HG03159 (cell line): ENCODE data around the gene ATG101.

Experiments
- ATAC-seq: cut with Tn5 transposase; IDR thresholded peaks from one replicate; pipeline ENCODE4 v1.9.1; 2021; ENCODE audit warnings: mild to moderate bottlenecking, moderate library complexity; ENCODE audit not compliant: unreplicated experiment

ATG101 gene

DNA sequence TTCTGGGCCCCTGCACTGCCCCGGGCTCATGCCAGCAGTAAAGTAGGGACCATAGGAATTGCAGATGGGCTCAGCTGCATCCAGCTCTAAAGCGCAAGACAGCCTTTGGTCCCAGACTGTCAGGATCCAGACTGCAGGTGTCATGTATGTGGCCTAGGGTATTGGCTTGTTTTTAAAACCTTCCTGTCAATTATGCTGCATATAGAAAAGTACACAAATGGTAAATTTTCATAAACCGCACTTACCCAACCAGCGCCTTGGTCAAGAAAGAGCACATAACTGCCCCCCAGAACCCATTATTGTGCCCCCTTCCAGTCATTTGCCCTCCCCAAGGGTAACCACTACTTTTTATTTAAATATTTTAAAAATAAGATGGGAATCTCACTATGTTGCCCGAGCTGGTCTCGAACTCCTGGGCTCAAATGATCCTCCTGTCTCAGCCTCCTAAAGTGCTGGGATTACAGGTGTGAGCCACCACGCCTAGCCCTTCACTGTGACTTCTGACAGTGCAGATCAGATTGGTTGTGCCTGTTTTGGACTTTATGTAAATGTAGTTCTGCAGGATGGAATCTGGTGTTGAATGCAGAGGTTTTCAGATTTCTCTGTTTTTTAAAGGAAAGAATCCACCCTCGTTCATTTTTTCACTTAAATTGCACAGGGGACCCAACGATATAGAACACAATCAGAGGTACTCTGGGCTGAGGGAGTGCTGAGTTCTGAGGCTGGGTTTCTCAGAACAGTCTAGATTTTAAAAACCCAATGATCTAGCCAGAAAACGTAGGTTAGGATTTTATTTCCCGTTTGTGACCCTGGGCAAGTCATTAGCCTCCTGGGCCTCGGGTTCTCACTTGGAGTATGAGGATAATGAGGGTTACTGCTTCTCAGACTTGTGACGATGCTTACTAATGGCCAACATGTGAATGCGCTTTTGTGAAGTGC lies 11.9 kb upstream of the ATG101 start:
- no peak for ATAC-seq

DNA sequence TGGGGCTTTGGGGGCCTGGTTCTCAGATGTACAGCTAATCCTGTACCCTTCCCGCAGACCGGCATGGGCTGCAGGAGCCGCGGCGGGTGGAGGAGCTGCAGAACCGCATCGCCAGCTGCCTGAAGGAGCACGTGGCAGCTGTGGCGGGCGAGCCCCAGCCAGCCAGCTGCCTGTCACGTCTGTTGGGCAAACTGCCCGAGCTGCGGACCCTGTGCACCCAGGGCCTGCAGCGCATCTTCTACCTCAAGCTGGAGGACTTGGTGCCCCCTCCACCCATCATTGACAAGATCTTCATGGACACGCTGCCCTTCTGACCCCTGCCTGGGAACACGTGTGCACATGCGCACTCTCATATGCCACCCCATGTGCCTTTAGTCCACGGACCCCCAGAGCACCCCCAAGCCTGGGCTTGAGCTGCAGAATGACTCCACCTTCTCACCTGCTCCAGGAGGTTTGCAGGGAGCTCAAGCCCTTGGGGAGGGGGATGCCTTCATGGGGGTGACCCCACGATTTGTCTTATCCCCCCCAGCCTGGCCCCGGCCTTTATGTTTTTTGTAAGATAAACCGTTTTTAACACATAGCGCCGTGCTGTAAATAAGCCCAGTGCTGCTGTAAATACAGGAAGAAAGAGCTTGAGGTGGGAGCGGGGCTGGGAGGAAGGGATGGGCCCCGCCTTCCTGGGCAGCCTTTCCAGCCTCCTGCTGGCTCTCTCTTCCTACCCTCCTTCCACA lies 11.0 kb upstream of the ATG101 start:
- no peak for ATAC-seq

DNA sequence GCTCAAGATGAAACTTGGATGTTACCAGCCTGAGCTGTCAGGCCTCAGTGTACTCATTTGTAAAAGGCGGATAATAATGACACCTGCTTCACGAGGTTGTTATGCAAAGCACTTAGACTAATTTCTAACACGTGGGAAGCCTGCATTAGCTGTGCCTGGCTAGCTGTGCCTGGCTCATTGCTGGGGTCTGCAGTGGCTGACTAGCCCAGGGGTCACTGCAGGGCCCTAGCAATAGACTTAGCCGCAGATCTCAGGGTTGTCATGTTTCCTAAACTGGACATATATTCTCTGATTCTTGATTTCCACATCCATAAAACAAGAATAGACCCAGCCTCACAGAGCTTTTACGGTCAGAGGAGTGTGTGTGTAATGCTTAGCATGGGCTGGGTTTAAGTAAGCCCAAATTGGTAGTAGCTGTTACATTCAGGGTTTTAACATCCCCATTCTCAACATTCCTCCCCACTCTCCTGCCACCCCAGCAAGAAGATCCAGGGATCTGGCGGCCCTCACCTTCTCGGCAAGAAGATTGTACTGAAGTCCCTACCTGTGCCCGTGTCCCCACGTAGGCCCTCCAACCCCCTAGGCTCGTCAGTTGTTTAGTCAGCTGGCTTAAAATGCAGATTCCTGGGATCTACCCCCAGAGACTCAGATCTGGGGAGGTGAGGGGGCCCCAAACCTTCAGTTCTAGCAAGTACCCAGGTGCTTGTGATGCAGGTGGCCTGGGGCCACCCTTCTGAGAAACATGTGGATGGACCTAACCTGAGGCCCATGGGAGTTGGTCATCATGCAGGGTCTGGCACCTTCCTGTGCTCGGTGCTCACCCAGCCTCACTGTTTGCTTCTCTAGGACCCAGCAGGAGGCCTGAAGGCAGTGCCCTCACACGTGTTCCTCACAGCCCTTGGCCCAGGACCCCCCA lies 9.9 kb upstream of the ATG101 start:
- no peak for ATAC-seq

DNA sequence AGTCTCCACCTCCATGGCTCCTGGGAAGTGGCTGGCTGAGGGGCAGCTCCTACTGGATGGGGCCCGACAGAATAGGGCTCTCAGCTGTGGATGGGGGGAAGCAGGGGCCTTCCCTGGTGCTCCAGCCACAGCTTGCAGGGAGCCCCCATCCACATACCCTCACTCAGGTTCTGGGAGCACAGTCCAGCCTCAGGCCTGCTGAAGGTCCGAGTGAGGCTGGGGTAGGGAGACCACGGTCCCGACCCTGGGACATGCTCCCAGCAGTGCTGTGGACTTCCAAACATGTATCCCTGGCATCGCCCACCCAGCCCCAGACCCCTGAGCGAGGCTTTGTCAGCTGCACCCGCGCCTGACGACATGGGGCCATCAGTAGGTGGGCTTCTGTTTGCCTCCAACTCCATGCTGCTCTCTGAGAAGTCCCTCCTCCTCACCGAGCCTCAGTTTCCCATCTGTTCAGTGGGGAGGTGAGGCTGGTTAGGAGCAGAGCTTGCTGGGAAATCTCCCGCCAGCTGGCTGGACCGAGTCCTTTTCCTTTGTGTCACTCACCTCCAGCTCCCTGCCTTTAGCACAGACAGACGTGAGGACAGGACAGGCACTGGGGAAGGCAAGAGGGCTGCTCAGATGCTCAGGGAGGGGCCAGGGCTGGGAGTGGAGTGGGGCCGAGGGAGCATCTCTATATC lies 9.1 kb upstream of the ATG101 start:
- no peak for ATAC-seq

DNA sequence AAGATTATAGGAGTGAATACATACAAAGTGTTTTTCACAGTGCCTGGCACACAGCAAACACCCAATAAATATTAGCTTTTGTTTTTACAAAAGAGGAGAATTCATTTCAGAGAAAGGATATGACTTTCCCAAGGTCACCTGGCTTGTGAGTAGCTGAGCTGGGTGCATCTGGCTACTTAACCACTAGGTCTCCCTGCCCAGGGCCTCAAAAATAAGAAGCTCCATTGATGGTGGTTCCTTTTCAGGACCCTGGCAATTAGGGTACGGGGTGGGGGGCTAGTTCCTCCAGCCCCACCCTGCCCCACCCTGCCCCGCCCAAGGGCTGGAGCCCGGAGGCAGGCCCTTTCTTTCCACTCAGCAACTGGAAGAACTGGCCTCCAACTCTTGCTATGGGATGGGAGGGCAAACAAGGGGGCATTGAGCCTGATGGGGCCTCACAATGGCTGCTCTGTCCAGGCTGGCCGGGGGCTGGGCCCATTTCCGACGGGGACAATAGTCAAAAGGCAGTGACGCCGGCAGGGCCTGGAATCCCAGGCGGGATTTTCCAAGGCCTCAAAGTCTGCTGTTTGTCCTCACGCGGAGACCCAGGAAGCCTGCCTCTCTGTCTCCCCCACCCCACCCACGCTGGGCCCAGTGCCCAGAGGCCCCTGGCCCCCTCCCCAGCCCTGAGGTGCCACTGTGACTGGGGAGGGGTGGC lies 8.2 kb upstream of the ATG101 start:
- no peak for ATAC-seq

DNA sequence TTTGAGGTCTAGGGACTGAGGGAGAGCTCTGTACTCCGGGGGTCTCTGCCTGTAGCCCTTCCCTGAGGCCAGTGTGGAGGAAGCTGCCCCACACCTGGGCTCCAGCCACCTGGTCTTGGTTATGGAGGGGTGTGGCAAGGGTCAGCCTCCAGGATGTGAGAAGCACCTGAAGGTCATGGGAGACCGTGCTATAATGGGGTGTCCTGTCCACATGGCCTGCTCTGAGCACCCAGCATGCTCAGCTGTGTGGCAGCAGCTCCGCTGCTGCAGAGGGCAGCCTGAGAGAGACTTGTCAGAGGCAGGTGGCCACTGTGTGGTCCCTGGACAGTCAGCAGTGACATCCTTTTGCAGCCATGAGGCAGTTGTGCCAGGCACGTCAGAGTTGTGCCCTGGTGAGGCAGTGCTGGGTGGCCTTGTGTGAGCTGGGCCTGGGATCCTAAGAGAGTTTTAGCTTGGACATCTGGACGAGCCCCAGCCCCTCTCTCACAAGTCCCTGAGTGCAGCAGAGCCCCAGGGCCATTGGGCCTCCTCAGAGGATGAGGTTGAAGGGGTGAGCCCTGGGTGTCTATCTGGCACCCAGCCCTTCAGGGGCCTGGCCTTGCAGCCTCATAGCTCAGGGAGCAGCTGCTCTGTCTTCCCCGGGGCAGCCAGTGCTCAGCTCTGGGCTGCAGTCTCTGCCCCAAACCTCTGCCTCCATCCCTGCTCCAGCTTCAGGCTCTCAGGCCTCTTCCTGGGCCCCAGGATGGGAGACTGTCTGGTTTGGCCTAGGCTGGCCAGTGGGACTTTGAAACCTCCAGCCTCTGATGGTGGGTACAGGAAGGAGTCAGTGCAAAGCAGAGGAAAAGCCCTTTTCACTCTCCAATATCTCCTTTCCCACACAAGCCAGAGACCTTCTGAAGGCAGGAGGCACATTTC lies 7.4 kb upstream of the ATG101 start:
- ATAC-seq: no peak

DNA sequence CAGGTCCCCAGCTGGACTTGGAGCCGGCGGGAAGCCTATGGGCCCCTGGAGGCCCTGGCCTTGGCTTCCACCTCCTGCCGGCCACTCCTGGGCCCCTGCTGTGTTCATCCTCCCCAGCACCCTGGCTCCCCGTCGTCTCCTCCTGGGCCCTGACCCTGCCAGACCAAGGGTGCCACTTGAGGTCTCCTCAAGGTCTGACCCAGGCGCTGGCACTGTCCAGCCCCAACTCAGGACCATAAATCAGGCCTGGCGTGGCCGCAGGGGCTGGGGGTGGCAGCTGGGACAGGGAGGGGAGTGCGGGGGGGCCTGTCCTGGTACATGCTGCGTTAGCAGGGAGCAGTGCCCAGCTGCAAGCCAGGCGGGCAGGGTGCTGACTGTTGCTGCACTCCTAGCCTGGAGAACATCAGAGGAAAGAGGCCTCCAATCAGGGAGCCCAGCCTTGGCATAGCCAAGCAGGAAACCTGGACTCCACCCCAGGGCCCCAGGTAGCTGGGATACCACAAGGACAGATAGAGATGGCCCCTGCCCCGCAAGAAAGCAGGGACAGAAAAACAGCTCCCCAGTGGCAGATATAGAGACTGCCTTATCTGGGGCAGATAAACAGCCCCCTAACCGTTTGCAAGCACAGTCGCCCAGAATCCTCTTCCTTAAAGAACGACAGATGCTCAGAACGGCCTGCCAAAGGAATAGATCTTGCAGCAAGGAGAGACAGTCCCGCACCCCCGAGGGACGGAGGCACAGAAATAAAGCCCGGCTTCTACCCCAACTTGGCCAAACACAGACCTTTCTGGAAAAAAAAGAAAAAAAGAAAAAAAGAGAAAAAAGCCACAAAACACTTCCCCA lies 6.5 kb upstream of the ATG101 start:
- no peak for ATAC-seq

DNA sequence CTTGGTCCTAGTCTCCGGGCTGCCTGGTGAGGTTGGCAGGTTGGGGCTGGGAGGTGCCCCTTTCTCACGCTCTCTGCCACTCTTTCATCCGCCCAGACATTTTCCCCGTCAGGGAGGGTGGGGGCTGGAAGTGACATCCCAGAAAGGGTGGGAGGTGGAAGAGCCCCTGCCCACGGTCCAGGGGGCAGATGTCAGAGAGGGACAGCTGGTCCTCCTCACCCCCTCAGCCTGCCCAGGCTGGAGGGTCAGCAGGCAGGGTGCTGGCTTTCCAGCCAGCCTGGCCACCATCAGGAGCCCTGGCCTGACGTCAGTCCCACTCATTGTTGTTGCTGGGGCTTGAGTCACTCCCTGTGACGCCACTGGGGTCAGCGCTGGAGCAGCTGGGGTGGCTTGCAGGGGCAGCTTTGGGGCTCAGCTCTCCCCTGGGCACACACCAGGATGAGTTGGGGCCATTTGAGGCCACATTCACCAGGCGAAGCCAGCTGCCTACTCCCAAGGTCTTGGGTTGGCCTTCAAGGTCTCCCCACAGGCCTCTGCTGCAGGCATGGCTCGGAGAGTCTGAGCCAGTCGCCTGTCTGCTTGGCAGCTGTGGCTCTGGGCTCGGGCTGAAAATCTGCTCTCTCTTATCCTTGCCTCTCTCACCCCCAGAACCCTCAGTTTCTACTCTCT lies 5.7 kb upstream of the ATG101 start:
- no peak for ATAC-seq

DNA sequence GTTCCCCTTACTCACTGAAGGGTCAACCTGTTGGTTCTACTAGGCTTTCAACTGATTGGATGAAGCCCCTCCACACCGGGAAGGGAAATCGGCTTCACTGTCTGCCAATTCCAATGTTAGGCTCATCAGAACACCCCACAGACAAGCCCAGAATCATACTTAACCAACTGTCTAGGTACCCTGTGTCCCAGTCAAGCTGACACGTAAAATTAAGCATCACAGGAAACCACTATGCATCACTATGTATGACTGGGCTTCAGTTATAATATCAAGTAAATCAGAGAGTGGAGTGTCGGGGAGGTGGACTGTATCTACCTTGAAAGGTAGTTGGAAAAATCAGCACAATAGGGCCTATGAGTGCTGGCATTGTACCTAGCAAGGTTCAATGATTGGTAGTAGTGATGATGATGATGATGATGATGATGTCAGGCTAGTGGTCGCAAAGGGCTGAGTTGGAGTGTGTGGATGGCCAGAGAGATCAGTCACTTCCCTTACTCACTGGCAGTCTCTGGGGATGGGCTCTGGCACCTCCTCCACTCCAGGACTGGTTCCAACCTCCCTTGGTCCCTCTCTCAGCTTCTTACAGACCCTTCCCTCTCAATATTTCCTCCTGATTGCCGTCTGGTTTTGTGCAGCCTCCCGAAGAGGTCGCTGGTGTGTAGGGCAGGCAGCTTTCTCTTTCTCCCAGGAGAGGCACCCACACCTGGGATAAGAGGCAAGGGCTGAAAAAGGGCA lies 3.3 kb upstream of the ATG101 start:
- ATAC-seq: no peak

DNA sequence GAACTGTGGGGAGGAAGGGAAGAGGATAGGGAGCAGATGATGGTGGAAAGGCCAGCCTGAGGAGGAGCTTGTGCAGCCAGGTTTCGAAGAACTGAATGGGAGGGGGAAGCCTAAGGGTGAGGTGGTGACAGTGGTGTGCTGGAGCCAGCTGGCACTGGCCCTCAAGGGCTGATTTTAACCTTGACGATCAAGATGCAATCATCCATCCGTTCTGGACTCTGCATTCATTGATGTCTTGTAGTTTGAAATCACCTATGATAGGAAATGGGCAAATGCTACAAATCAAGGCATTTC lies 2.8 kb upstream of the ATG101 start:
- no peak for ATAC-seq

DNA sequence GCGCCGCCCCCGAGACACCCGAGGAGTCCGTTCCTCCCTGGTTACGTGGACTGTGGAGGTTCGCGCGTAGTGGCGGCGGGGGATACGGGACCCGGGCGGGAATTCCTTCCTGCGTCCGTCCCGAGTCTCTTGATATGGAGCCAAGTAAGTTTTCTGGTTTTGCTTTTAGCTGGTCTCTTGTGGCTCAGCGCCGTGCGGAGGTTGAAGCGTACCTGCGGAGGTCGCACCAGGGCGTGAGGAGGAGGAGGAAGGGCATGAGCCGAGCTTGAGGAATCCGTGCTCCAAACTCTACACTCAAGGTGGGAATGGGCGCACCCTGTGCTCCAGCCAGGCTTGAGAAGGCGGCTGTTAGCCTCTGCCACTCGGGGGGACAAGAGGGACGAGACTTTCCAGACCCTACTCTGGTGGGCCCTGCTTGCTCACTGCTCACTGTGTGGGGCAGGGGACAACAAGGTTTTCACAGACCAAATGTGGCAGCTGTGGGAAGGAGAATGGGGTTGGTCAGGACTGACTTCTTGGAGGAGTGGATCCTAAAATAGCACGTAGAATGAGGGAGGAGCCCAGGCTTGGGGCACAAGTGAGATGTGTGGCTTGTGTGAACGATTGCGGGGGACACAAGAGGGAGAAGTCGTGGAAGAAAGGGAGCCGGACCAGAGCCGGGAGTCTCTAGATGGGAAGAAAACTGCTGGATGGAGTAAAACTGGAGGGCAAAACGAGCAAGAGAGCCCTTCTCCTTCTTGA lies 577 bp downstream of the ATG101 start:
- peak; percentile 20 for ATAC-seq

DNA sequence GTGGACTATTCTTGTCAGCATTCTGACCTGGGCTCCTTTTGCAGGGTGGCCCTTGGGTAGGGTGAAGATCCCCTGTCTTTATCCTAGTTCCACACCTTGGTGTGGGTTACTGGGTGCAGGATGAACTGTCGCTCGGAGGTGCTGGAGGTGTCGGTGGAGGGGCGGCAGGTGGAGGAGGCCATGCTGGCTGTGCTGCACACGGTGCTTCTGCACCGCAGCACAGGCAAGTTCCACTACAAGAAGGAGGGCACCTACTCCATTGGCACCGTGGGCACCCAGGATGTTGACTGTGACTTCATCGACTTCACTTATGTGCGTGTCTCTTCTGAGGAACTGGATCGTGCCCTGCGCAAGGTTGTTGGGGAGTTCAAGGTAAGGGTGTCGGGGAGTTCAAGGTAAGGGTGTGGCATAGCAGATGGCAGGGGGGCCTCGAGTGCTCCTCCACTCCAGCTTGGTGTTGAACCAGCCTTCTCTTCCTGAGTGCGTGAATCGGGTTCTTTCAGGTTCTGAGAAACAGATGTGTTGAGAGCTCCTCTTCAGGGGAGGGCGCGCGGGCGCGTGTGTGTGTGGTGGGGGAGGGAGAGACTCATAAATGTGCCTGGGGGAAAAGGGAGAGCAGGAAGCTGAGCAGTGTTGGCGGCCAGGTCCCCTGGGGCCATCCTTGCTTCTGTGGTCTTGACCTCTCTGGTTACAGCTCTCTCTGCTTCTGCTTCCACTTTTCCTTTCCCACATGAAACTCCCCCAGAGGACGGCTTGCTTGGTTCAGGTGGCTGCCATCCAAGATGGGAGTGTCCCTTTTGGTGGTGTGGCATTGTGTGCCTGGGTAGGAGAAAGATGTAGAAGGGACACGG lies 4.0 kb downstream of the ATG101 start:
- no peak for ATAC-seq

DNA sequence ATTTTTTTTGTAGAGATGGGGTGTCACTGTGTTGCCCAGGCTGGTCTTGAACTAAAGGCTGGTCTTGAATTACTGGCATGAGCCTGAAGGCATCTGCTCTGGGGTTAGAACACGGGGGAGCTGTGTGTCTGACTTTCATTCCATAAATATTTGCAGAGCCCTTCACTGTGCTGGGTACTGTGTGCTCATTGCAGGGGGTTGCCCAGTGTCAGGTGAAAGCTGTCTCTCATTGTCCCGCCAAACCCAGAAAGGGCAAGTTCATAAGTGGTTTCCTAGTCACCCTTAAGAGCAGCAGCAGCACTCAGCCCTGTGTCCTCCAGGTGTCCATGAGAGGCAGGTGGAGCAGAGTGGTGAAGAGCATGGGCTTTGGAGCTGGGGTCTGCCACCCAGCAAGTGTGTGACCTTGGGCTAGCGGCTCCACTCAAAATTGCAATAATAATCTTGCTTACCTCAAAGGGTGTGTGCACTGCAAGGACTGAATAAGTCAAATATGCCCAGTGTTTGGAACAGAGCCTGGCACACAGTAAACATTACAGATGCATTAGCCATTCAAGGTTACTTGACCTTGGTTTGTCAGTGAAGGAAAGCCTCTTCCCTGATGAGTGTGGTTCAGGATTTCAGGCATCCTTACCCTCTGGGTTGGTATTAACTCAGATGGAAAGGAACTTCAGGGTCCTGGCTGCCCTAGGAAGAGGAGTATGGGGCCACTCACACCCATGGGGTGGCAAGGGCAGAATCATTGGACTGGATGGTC lies 5.4 kb downstream of the ATG101 start:
- no peak for ATAC-seq

DNA sequence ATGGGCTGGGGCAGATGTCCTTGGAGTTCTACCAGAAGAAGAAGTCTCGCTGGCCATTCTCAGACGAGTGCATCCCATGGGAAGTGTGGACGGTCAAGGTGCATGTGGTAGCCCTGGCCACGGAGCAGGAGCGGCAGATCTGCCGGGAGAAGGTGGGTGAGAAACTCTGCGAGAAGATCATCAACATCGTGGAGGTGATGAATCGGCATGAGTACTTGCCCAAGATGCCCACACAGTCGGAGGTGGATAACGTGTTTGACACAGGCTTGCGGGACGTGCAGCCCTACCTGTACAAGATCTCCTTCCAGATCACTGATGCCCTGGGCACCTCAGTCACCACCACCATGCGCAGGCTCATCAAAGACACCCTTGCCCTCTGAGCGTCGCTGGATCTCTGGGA lies 7.0 kb downstream of the ATG101 start:
- no peak for ATAC-seq

DNA sequence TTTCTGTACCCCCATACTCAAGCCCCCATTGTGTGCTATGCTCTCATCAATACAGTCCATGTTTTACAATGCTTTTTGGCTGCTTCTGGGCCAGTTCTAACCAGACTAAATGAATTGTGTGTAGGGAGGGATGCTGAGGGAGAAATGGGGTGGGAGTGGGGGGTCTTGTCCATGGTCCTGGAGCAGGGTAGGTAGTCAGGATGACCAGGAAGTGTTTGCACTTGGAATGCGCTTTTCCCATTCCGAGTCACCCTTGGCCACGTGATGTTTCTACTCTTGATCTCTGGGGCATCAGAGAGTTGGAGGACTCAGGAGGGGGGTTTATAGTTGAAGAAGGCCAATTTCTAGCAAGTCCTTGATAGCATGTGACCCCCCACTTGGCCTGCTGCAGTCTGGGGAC lies 8.5 kb downstream of the ATG101 start:
- no peak for ATAC-seq
